Fibroblast of lung (primary cell): ENCODE measurements around the gene ARHGAP35. TPM values are rescaled to one million over a fixed set of nuclear protein-coding genes. Genes with fewer than 3 reads are reported as not detected.

Source experiments
- DNase-seq, 2 donors: peaks; one replicate each; pipeline versions ENCODE4 v3.0.0 to v3.0.0-alpha.2; 2010; ENCODE audit warnings: low read depth in 2 of 2
- H2AFZ ChIP-seq: 2 replicates; pipeline ENCODE4 v1.5.1; 2012; ENCODE audit warnings: low read length, control low read depth, inconsistent platforms
- H3K27ac ChIP-seq: 2 replicates; pipeline ENCODE4 v1.5.1; 2011; ENCODE audit warnings: low read length, control low read depth; ENCODE audit not compliant: insufficient read depth
- H3K27me3 ChIP-seq: 2 replicates; pipeline ENCODE4 v1.5.1; 2011; ENCODE audit warnings: mild to moderate bottlenecking, low read length; ENCODE audit not compliant: control insufficient read depth, insufficient read depth
- H3K36me3 ChIP-seq: 2 replicates; pipeline ENCODE4 v1.5.1; 2011; ENCODE audit warnings: low read length; ENCODE audit not compliant: control insufficient read depth, insufficient read depth
- H3K4me1 ChIP-seq: 2 replicates; pipeline ENCODE4 v1.5.1; 2011; ENCODE audit warnings: low read length; ENCODE audit not compliant: control insufficient read depth, insufficient read depth; ENCODE audit errors: extremely low read depth
- H3K4me2 ChIP-seq: 2 replicates; pipeline ENCODE4 v1.5.1; 2011; ENCODE audit warnings: low read length, control low read depth; ENCODE audit not compliant: insufficient read depth; ENCODE audit errors: extremely low read depth
- H3K4me3 ChIP-seq, 4 experiments: fragments of 200-600 bp in 1 of 4; sonication (generic) in 1 of 4; replicated peaks in 1 of 4; 2 replicates each; pipeline ENCODE4 v1.5.1; 2011 to 2016; ENCODE audit warnings: low read length in 4 of 4, low read depth in 3 of 4, mild to moderate bottlenecking in 3 of 4, control low read depth in 2 of 4, inconsistent platforms in 1 of 4, mixed read lengths in 1 of 4; ENCODE audit not compliant: insufficient read depth in 1 of 4; ENCODE audit errors: control extremely low read depth in 1 of 4
- H3K79me2 ChIP-seq: 2 replicates; pipeline ENCODE4 v1.5.1; 2012; ENCODE audit warnings: mild to moderate bottlenecking, low read length, inconsistent platforms; ENCODE audit not compliant: control insufficient read depth, insufficient read depth
- H3K9ac ChIP-seq: 2 replicates; pipeline ENCODE4 v1.5.1; 2011; ENCODE audit warnings: mild to moderate bottlenecking, low read length, control low read depth; ENCODE audit not compliant: insufficient read depth
- H3K9me3 ChIP-seq: 2 replicates; pipeline ENCODE4 v1.5.1; 2012; ENCODE audit warnings: low read depth, low read length; ENCODE audit not compliant: control insufficient read depth, insufficient read depth
- H4K20me1 ChIP-seq: 2 replicates; pipeline ENCODE4 v1.5.1; 2011; ENCODE audit warnings: low read length; ENCODE audit not compliant: control insufficient read depth, insufficient read depth; ENCODE audit errors: extremely low read depth
- EZH2 ChIP-seq: IDR thresholded peaks from 2 replicates; pipeline ENCODE4 v1.5.1; 2012; ENCODE audit warnings: low read length, control low read depth, mild to moderate bottlenecking; ENCODE audit errors: missing control alignments
- polyA plus RNA-seq, 2 donors: library from polyadenylated mRNA; depleted of rRNA in 1 of 2; stranded (reverse) in 1 of 2; unstranded in 1 of 2; fragments of >200 nt; gene quantifications; 2 replicates each; pipeline ENCODE4 v1.2.1, GENCODE V29; 2011 to 2012; ENCODE audit warnings: missing spikeins in 1 of 2
- total RNA-seq: library from RNA; depleted of rRNA; stranded (reverse); fragments of >200 nt; gene quantifications from 2 replicates; pipeline ENCODE4 v1.2.1, GENCODE V29; 2014
- TF ChIP-seq, protein P1 (sequence below), 2 donors: IDR thresholded peaks in 1 of 2; conservative IDR thresholded peaks in 1 of 2; 1 replicate in 1 of 2; 2 replicates in 1 of 2; pipeline ENCODE4 v1.5.1; 2011 to 2012; ENCODE audit warnings: low read length in 2 of 2, control low read depth in 1 of 2, inconsistent platforms in 1 of 2, low read depth in 1 of 2, mild to moderate bottlenecking in 1 of 2

ARHGAP35 gene
- total and polyA plus RNA-seq, 2 donors (not counting 1 experiment from before 2014, with no cell fraction given): 26.0 to 47.6 TPM

DNA sequence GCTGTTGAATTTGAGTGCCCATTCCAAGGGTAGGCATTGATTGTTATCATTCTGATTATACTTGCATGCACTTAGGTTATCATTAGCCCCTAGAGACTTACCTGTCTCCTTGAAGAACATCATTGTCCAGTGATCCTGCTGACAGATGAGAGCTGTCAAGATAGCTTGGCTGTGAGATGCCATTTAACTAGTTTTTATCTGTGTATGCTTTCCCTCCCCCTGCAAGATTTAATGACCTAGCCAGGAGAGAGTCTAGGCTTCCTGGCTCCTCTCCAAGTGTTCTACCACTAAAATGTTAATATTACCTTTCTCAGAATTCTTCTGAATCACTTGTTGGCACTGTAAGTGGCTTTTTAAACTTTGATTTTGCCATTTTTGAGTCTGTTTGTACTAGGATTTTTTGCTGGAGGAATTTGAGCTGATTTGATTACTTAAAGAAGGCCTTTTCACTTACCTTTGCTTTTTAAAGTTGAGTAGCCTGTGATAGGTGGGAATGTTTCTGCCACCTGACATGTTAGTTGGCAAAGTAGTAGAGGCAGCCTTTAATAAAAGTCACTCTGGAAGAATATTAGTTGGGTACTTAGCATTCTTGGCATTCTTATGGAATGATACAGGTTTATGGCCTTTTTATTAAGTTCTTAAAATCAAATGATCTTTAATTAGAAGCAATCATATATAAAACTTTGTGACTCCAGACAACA lies 41.1 kb downstream of the ARHGAP35 start:
- Histone ChIP-seq H3K79me2 (peaks cover 61% of the 10 kb centered on the region), H3K27me3 (no peaks in the 10 kb centered on the region), H3K4me2 (peak overlapping the region; percentile 15), H3K9me3 (no peaks in the 10 kb centered on the region), H3K27ac (no peak overlapping the region), H4K20me1 (no peaks in the 10 kb centered on the region), H3K4me3 (no peak overlapping the region), H3K4me1 (peaks cover 22% of the 10 kb centered on the region), H3K36me3 (no peaks in the 10 kb centered on the region), H3K9ac (no peak overlapping the region), H2AFZ (no peak overlapping the region)
- TF ChIP-seq, protein P1, sequence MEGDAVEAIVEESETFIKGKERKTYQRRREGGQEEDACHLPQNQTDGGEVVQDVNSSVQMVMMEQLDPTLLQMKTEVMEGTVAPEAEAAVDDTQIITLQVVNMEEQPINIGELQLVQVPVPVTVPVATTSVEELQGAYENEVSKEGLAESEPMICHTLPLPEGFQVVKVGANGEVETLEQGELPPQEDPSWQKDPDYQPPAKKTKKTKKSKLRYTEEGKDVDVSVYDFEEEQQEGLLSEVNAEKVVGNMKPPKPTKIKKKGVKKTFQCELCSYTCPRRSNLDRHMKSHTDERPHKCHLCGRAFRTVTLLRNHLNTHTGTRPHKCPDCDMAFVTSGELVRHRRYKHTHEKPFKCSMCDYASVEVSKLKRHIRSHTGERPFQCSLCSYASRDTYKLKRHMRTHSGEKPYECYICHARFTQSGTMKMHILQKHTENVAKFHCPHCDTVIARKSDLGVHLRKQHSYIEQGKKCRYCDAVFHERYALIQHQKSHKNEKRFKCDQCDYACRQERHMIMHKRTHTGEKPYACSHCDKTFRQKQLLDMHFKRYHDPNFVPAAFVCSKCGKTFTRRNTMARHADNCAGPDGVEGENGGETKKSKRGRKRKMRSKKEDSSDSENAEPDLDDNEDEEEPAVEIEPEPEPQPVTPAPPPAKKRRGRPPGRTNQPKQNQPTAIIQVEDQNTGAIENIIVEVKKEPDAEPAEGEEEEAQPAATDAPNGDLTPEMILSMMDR (conservative IDR thresholded peaks at IDR 0.05 in 1 of 2, IDR thresholded peaks at IDR 0.05 in 1 of 2; ENCODE audit: low read depth in 1 of 2, low read length in 2 of 2): no peak
- TF ChIP-seq EZH2: no peak
- DNase-seq: peak in 1 of 2 donors; percentile 71

DNA sequence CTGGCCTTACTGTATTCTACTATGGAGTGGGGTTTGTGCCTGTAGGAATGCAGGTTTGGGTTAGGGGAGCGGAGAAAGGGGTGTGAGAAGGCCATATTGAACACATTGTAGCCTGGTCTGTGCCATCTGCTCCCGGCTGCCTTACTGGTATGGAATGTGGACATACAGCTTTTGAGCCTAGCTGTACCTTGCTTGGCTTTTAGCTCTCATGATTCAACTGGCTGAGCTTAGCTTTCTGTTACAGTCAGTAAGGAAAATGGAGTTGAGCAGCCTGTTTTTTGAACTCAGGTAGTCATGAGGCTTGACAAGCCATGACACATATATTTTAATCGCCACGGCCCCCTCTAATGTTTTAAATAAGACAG lies 41.6 kb downstream of the ARHGAP35 start:
- Histone ChIP-seq H3K27me3 (no peaks in the 10 kb centered on the region), H4K20me1 (no peaks in the 10 kb centered on the region), H3K27ac (no peak overlapping the region), H3K79me2 (peaks cover 59% of the 10 kb centered on the region), H2AFZ (no peak overlapping the region), H3K36me3 (no peaks in the 10 kb centered on the region), H3K4me1 (peaks cover 22% of the 10 kb centered on the region), H3K9ac (no peak overlapping the region), H3K4me3 (no peak overlapping the region), H3K4me2 (peak overlapping the region; percentile 3), H3K9me3 (no peaks in the 10 kb centered on the region)
- peak in 1 of 2 donors; percentile 49 for DNase-seq
- TF ChIP-seq EZH2: no peak
- TF ChIP-seq, protein P1 (conservative IDR thresholded peaks at IDR 0.05 in 1 of 2, IDR thresholded peaks at IDR 0.05 in 1 of 2; ENCODE audit: low read depth in 1 of 2, low read length in 2 of 2): no peak

DNA sequence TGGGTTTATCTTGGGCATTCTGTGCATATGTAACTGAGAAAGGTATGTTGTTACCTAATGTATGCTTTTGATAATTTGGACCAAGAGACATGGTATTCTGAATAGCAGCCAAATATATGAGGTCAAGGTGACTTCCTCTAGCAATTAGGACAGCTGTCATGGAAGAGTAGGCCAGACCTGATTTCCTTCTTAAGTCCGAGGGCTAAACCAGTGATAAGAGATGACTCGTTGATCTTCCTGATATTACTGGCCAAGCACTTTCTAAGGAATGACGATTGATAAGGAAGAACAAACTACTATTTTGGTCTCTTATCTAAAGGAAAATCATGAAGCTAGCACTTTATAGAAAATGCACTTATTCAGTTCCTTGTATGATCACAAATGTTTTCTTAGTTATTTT lies 42.7 kb downstream of the ARHGAP35 start:
- Histone ChIP-seq H3K4me1 (peaks cover 22% of the 10 kb centered on the region), H3K9me3 (no peaks in the 10 kb centered on the region), H3K36me3 (no peaks in the 10 kb centered on the region), H3K4me2 (no peak overlapping the region), H4K20me1 (no peaks in the 10 kb centered on the region), H3K27me3 (no peaks in the 10 kb centered on the region), H2AFZ (no peak overlapping the region), H3K4me3 (no peak overlapping the region), H3K9ac (no peak overlapping the region), H3K79me2 (peaks cover 59% of the 10 kb centered on the region), H3K27ac (no peak overlapping the region)
- TF ChIP-seq EZH2: no peak
- TF ChIP-seq, protein P1 (conservative IDR thresholded peaks at IDR 0.05 in 1 of 2, IDR thresholded peaks at IDR 0.05 in 1 of 2; ENCODE audit: low read depth in 1 of 2, low read length in 2 of 2): no peak
- DNase-seq: no peak
